Stimulated activated CD4-positive, alpha-beta T cell treated with anti-CD3 and anti-CD28 coated beads, Interleukin-2, amount 100 ng/mL, for 48 hours (primary cell): ENCODE data around the gene PCDHA9.

ENCODE experiments used
- DNase-seq, 2 donors: peaks; one replicate each; pipeline ENCODE4 v3.0.0-alpha.2; 2020

PCDHA9 gene

GRCh38 chr5:140881889-140882590 is 33.9 kb downstream of the PCDHA9 start, which contains the start of gene PCDHA13:
Gene PCDHA13 (plus strand): TSS chr5:140882124. CDS start chr5:140882269, 145 bp downstream.
- no peak for DNase-seq

GRCh38 chr5:140882591-140882899 is 34.4 kb downstream of the PCDHA9 start:
- DNase-seq: no peak

GRCh38 chr5:140883373-140883772 is 35.2 kb downstream of the PCDHA9 start:
- no peak for DNase-seq

- DNase-seq: no peak
Observed at GRCh38 chr5:140883927-140884697, 35.9 kb downstream of the PCDHA9 start.
